ENCODE data around the gene NFAT5. TPM values are rescaled to one million over a fixed set of nuclear protein-coding genes. Genes with fewer than 3 reads are reported as not detected.

NFAT5 gene
- polyA plus RNA-seq, 3 donors: 2.4 to 6.9 (median 2.5) TPM

- Histone ChIP-seq H3K9me3 (replicated peaks in 1 of 2; ENCODE audit: control insufficient read depth in 1 of 2, insufficient read depth in 1 of 2, low read length in 2 of 2) (no peaks in the 10 kb centered on the region), H3K36me3 (replicated peaks in 1 of 2; ENCODE audit: control insufficient read depth in 1 of 2, insufficient read depth in 2 of 2, low read length in 2 of 2) (no peaks in the 10 kb centered on the region), H3K9ac (ENCODE audit: insufficient read depth, low read length, poor library complexity, severe bottlenecking) (no peak overlapping the region), H3K4me2 (replicated peaks; ENCODE audit: extremely low read depth, low read length, poor library complexity, severe bottlenecking) (no peak overlapping the region), H3K27me3 (ENCODE audit: control insufficient read depth in 2 of 2, insufficient read depth in 2 of 2, low read length in 2 of 2) (no peaks in the 10 kb centered on the region), H3K4me1 (ENCODE audit: control insufficient read depth in 1 of 2, insufficient read depth in 2 of 2, low read length in 2 of 2) (no peaks in the 10 kb centered on the region), H2AFZ (ENCODE audit: insufficient read depth, low read depth, low read length, poor library complexity, severe bottlenecking) (no peak overlapping the region), H3K4me3 (replicated peaks in 1 of 3; ENCODE audit: low read depth in 2 of 3, low read length in 3 of 3) (no peak overlapping the region), H4K20me1 (ENCODE audit: insufficient read depth, low read length) (no peaks in the 10 kb centered on the region), H3K79me2 (ENCODE audit: insufficient read depth, low read length) (no peaks in the 10 kb centered on the region), H3K27ac (ENCODE audit: low read depth in 1 of 2, low read length in 2 of 2) (no peak overlapping the region)
- H3K9me3 Mint-ChIP-seq: no peaks in the 10 kb centered on the region
- peak overlapping the region in 1 of 7 donors; percentile 41 for H3K27ac Mint-ChIP-seq
- no peak for TF ChIP-seq CTCF (IDR thresholded peaks at IDR 0.05)
- no peak overlapping the region for H3K4me3 Mint-ChIP-seq
- intact Hi-C loops (cut with micrococcal nuclease): no loop called here
- no peak for DNase-seq
- H3K36me3 Mint-ChIP-seq: peaks cover 0 to 6% of the 10 kb centered on the region in 2 donors
- no peaks in the 10 kb centered on the region for H3K4me1 Mint-ChIP-seq
- H3K27me3 Mint-ChIP-seq (ENCODE audit: low read depth in 3 of 3): peaks cover 0 to 2% (median 2%) of the 10 kb centered on the region in 3 donors
- WGBS (ENCODE audit: insufficient coverage): 100% methylated on average over 2 of the region's 10 CpGs
These were observed 152.5 kb downstream of the NFAT5 start for GRCh38 chr16:69718111-69718764.

GRCh38 chr16:69720822-69721430 lies 155.2 kb downstream of the NFAT5 start:
- TF ChIP-seq CTCF (IDR thresholded peaks at IDR 0.05): no peak
- Mint-ChIP-seq H3K27me3 (ENCODE audit: low read depth in 3 of 3) (peaks cover 0 to 2% (median 0%) of the 10 kb centered on the region in 3 donors), H3K36me3 (no peaks in the 10 kb centered on the region), H3K9me3 (no peaks in the 10 kb centered on the region), H3K4me1 (peaks cover 15% of the 10 kb centered on the region), H3K27ac (no peak overlapping the region), H3K4me3 (peak overlapping the region in 1 of 2 donors; percentile 35)
- Histone ChIP-seq H3K27me3 (ENCODE audit: control insufficient read depth in 2 of 2, insufficient read depth in 2 of 2, low read length in 2 of 2) (no peaks in the 10 kb centered on the region), H3K9me3 (replicated peaks in 1 of 2; ENCODE audit: control insufficient read depth in 1 of 2, insufficient read depth in 1 of 2, low read length in 2 of 2) (no peaks in the 10 kb centered on the region), H3K4me2 (replicated peaks; ENCODE audit: extremely low read depth, low read length, poor library complexity, severe bottlenecking) (no peak overlapping the region), H3K4me1 (ENCODE audit: control insufficient read depth in 1 of 2, insufficient read depth in 2 of 2, low read length in 2 of 2) (peaks cover 10 to 13% of the 10 kb centered on the region in 2 donors), H4K20me1 (ENCODE audit: insufficient read depth, low read length) (no peaks in the 10 kb centered on the region), H3K36me3 (replicated peaks in 1 of 2; ENCODE audit: control insufficient read depth in 1 of 2, insufficient read depth in 2 of 2, low read length in 2 of 2) (no peaks in the 10 kb centered on the region), H3K79me2 (ENCODE audit: insufficient read depth, low read length) (no peaks in the 10 kb centered on the region), H3K27ac (ENCODE audit: low read depth in 1 of 2, low read length in 2 of 2) (no peak overlapping the region), H3K4me3 (replicated peaks in 1 of 3; ENCODE audit: low read depth in 2 of 3, low read length in 3 of 3) (no peak overlapping the region), H3K9ac (ENCODE audit: insufficient read depth, low read length, poor library complexity, severe bottlenecking) (no peak overlapping the region), H2AFZ (ENCODE audit: insufficient read depth, low read depth, low read length, poor library complexity, severe bottlenecking) (no peak overlapping the region)
- DNase-seq: no peak
- intact Hi-C loops (cut with micrococcal nuclease): no loop called here
- 95% methylated on average over 4 of the region's 10 CpGs for WGBS (ENCODE audit: insufficient coverage)

Measured in CD14-positive monocyte (primary cell).